CD14-positive monocyte (primary cell): ENCODE data around the gene SAT2. TPM values are rescaled to one million over a fixed set of nuclear protein-coding genes. Genes with fewer than 3 reads are reported as not detected.
A peak's percentile ranks its signal among the peaks of the same experiment; 100 is the strongest.

Source experiments
- DNase-seq, 3 donors: peaks; one replicate each; pipeline ENCODE4 v3.0.0-alpha.2; 2011 to 2022
- H2AFZ ChIP-seq: 2 replicates; pipeline ENCODE4 v1.6.0; 2012; ENCODE audit warnings: mild to moderate bottlenecking, low read depth, low read length, inconsistent platforms; ENCODE audit not compliant: insufficient read depth, poor library complexity, severe bottlenecking
- H3K27ac ChIP-seq, 2 donors: 1 replicate in 1 of 2; 2 replicates in 1 of 2; pipeline ENCODE4 v1.5.1; 2012 to 2013; ENCODE audit warnings: low read length in 2 of 2, control low read depth in 1 of 2, inconsistent platforms in 1 of 2, low read depth in 1 of 2, mild to moderate bottlenecking in 1 of 2
- H3K27me3 ChIP-seq, 2 donors: one replicate each; pipeline versions ENCODE4 v1.6.0 to v1.6.1; 2011 to 2013; ENCODE audit warnings: low read length in 2 of 2; ENCODE audit not compliant: control insufficient read depth in 2 of 2, insufficient read depth in 2 of 2
- H3K36me3 ChIP-seq, 2 donors: replicated peaks in 1 of 2; 1 replicate in 1 of 2; 2 replicates in 1 of 2; pipeline versions ENCODE4 v1.5.1 to v1.6.1; 2012 to 2013; ENCODE audit warnings: low read length in 2 of 2, control low read depth in 1 of 2, inconsistent platforms in 1 of 2, mild to moderate bottlenecking in 1 of 2; ENCODE audit not compliant: insufficient read depth in 2 of 2, control insufficient read depth in 1 of 2
- H3K4me1 ChIP-seq, 2 donors: 1 replicate in 1 of 2; 2 replicates in 1 of 2; pipeline versions ENCODE4 v1.5.1 to v1.6.1; 2012 to 2013; ENCODE audit warnings: low read length in 2 of 2, control low read depth in 1 of 2, inconsistent platforms in 1 of 2, mild to moderate bottlenecking in 1 of 2, moderate library complexity in 1 of 2; ENCODE audit not compliant: insufficient read depth in 2 of 2, control insufficient read depth in 1 of 2
- H3K4me2 ChIP-seq: replicated peaks from 2 replicates; pipeline ENCODE3; 2012; ENCODE audit warnings: low read length, moderate library complexity, mild to moderate bottlenecking; ENCODE audit not compliant: poor library complexity, severe bottlenecking; ENCODE audit errors: extremely low read depth
- H3K4me3 ChIP-seq, 3 experiments: fragments of 200-600 bp in 1 of 3; sonication (generic) in 1 of 3; replicated peaks in 1 of 3; 1 replicate in 2 of 3; 2 replicates in 1 of 3; pipeline ENCODE4 v1.5.1; 2011 to 2013; ENCODE audit warnings: low read length in 3 of 3, mild to moderate bottlenecking in 3 of 3, control low read depth in 2 of 3, low read depth in 2 of 3, inconsistent platforms in 1 of 3, moderate library complexity in 1 of 3
- H3K79me2 ChIP-seq: 2 replicates; pipeline ENCODE4 v1.6.0; 2012; ENCODE audit warnings: mild to moderate bottlenecking, control low read depth, inconsistent platforms, low read length, moderate library complexity; ENCODE audit not compliant: insufficient read depth
- H3K9ac ChIP-seq: 2 replicates; pipeline ENCODE4 v1.6.0; 2017; ENCODE audit warnings: low read length, mild to moderate bottlenecking; ENCODE audit not compliant: insufficient read depth, poor library complexity, severe bottlenecking
- H3K9me3 ChIP-seq, 2 donors: replicated peaks in 1 of 2; 1 replicate in 1 of 2; 2 replicates in 1 of 2; pipeline versions ENCODE4 v1.5.1 to v1.6.1; 2012 to 2013; ENCODE audit warnings: low read length in 2 of 2, control low read depth in 1 of 2; ENCODE audit not compliant: control insufficient read depth in 1 of 2, insufficient read depth in 1 of 2
- H4K20me1 ChIP-seq: 2 replicates; pipeline ENCODE4 v1.6.0; 2012; ENCODE audit warnings: mild to moderate bottlenecking, low read length, control low read depth, moderate library complexity; ENCODE audit not compliant: insufficient read depth
- H3K27ac Mint-ChIP-seq, 7 donors: one replicate each; pipeline ENCODE4 v1.8.0; 2020; ENCODE audit warnings: mild to moderate bottlenecking in 7 of 7, mixed read lengths in 7 of 7, moderate library complexity in 6 of 7, inconsistent platforms in 2 of 7
- H3K27me3 Mint-ChIP-seq, 3 donors: one replicate each; pipeline ENCODE4 v1.8.0; 2021 to 2022; ENCODE audit warnings: low read depth in 3 of 3, mild to moderate bottlenecking in 3 of 3, mixed read lengths in 3 of 3, moderate library complexity in 3 of 3, inconsistent platforms in 1 of 3
- H3K36me3 Mint-ChIP-seq, 2 donors: one replicate each; pipeline ENCODE4 v1.8.0; 2020; ENCODE audit warnings: mixed read lengths in 2 of 2, inconsistent platforms in 1 of 2, mild to moderate bottlenecking in 1 of 2
- H3K4me1 Mint-ChIP-seq: one replicate; pipeline ENCODE4 v1.8.0; 2020; ENCODE audit warnings: mild to moderate bottlenecking, mixed read lengths
- H3K4me3 Mint-ChIP-seq, 2 donors: one replicate each; pipeline ENCODE4 v1.8.0; 2020; ENCODE audit warnings: mild to moderate bottlenecking in 2 of 2, mixed read lengths in 2 of 2, moderate library complexity in 1 of 2
- H3K9me3 Mint-ChIP-seq, 7 donors: one replicate each; pipeline ENCODE4 v1.8.0; 2020 to 2022; ENCODE audit warnings: mixed read lengths in 7 of 7, mild to moderate bottlenecking in 6 of 7, moderate library complexity in 6 of 7, inconsistent platforms in 2 of 7
- CTCF ChIP-seq: fragments of 200-600 bp; IDR thresholded peaks from one replicate; pipeline ENCODE4 v1.8.0; 2022; ENCODE audit warnings: antibody characterized with exemption, mild to moderate bottlenecking
- WGBS: methylation state at CpG from one replicate; pipeline ENCODE4 v1.1.5; 2013; ENCODE audit warnings: missing lambda C conversion rate; ENCODE audit not compliant: insufficient coverage; 5-methylcytosine and 5-hydroxymethylcytosine counted together
- intact Hi-C, 2 donors: fragments of 100-400 bp; cut with micrococcal nuclease; formaldehyde crosslinking; loops; one replicate each; pipeline versions ENCODE4 v1.15.0 to v1.15.1; 2023
- polyA plus RNA-seq, 3 donors: library from polyadenylated mRNA; depleted of rRNA in 1 of 3; unstranded in 2 of 3; stranded (reverse) in 1 of 3; fragments of 300-500 nt in 2 of 3; fragments of >200 nt in 1 of 3; fragmentation: Illumina TruSeq in 2 of 3; gene quantifications; 1 replicate in 2 of 3; 2 replicates in 1 of 3; pipeline ENCODE4 v1.2.3, GENCODE V29; 2012 to 2021

SAT2 gene
- polyA plus RNA-seq, 3 donors, result 83.4 to 155 (median 89.8) TPM

GRCh38 chr17:7614425-7615264 is 13.0 kb downstream of the SAT2 start, which contains the start of gene FXR2:
Gene FXR2 (minus strand): TSS chr17:7614897. CDS start chr17:7614532, 365 bp downstream.
- Mint-ChIP-seq H3K27ac (peak within 1 kb of the TSS; percentile 85 to 93 (median 91)), H3K36me3 (peaks cover 6 to 13% of the 10 kb centered on the region in 2 donors), H3K27me3 (peaks cover 0 to 5% (median 1%) of the 10 kb centered on the region in 3 donors), H3K4me1 (peaks cover 35% of the 10 kb centered on the region), H3K4me3 (peak within 1 kb of the TSS; percentile 83 to 92), H3K9me3 (no peaks in the 10 kb centered on the region)
- peak; percentile 99 to 100 (median 100) for DNase-seq
- H2AFZ ChIP-seq, result peak within 1 kb of the TSS; percentile 80
- H3K79me2 ChIP-seq, result peaks cover 45% of the 10 kb centered on the region
- H3K9me3 ChIP-seq, result no peaks in the 10 kb centered on the region
- H3K4me2 ChIP-seq, result peak within 1 kb of the TSS; percentile 89
- H4K20me1 ChIP-seq, result peaks cover 34% of the 10 kb centered on the region
- H3K4me1 ChIP-seq, result peaks cover 25 to 34% of the 10 kb centered on the region in 2 donors
- peak within 1 kb of the TSS; percentile 59 to 82 (median 76) for H3K4me3 ChIP-seq
- H3K27ac ChIP-seq, result peak within 1 kb of the TSS; percentile 73 to 75
- H3K36me3 ChIP-seq, result peaks cover 0 to 12% of the 10 kb centered on the region in 2 donors
- under 1% methylated on average over 80 of the region's 93 CpGs for WGBS
- TF ChIP-seq CTCF, result peak; percentile 36
- peak within 1 kb of the TSS; percentile 85 for H3K9ac ChIP-seq
- intact Hi-C loops, result loop anchor here in 1 of 2 donors (2.0 kb wide), 1 partner anchor 72 kb away; the partner anchor contains the start of gene TP53
- H3K27me3 ChIP-seq, result no peaks in the 10 kb centered on the region

- Mint-ChIP-seq H3K4me3 (peak overlapping the region; percentile 83 to 92), H3K9me3 (no peaks in the 10 kb centered on the region), H3K4me1 (peaks cover 38% of the 10 kb centered on the region), H3K36me3 (peaks cover 9 to 18% of the 10 kb centered on the region in 2 donors), H3K27me3 (peaks cover 0 to 2% (median 1%) of the 10 kb centered on the region in 3 donors), H3K27ac (peak overlapping the region; percentile 68 to 92 (median 85))
- Histone ChIP-seq H2AFZ (peak overlapping the region; percentile 76), H3K4me1 (peaks cover 25 to 34% of the 10 kb centered on the region in 2 donors), H3K79me2 (peaks cover 52% of the 10 kb centered on the region), H3K36me3 (peaks cover 3 to 12% of the 10 kb centered on the region in 2 donors), H3K4me3 (peak overlapping the region; percentile 59 to 82 (median 76)), H3K4me2 (peak overlapping the region; percentile 89), H3K9me3 (no peaks in the 10 kb centered on the region), H3K27ac (peak overlapping the region; percentile 14 to 69), H4K20me1 (peaks cover 42% of the 10 kb centered on the region), H3K9ac (peak overlapping the region; percentile 85), H3K27me3 (no peaks in the 10 kb centered on the region)
- TF ChIP-seq CTCF, result no peak
- intact Hi-C loops, result loop anchor here in 1 of 2 donors (2.0 kb wide), 1 partner anchor 73 kb away; the partner anchor contains the start of gene TP53
- no peak for DNase-seq
- 12% methylated on average over 20 of the region's 20 CpGs for WGBS
Observed at GRCh38 chr17:7613769-7614424, 13.7 kb downstream of the SAT2 start.
